ENCODE data around the gene ANKIB1.

ANKIB1 gene

GRCh38 chr7:92260248-92260781 lies 14.5 kb downstream of the ANKIB1 start:
- in situ Hi-C loops (cut with MboI; ENCODE audit: low sequenced_read_pairs) = no loop called here

DNA sequence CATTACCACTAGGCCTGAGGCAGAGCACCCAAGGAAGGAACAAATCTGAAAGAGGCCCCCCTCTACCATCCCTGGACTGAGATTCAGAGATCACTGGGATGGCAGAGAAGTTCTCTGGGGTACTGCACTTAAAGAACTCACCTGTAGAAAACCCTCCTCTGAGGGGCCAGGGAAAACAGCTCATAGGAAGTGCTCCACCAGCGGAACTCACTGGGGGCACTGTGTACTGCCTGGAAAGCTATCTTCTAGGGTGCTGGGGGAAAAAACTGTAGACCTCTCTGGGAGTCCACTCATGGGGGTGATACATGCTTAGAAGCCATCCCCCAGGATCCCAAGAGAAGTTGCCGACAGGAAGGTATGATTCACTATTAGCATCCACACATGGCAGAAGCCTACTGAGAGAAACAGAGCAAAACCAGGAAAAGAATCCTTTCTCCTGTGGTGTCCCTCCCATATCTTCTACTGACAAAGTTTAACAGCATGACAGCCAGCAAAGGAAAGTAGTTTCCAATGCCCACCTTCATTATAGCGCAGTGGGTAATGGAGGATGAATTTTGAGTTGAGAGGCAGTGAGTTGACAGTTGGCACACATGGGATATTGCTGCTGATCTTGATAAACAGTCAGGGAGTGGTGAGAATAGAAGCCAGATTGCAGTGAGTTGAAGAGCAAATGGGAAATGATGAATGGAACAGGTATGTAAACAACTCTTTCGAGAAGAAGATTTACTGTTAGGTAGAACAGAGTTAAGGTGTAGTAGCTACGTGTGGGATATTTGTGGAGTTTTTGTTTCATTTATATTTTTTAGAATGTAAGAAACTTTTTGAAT lies 20.9 kb downstream of the ANKIB1 start:
- in situ Hi-C loops (cut with MboI; ENCODE audit: low sequenced_read_pairs) = no loop called here

DNA sequence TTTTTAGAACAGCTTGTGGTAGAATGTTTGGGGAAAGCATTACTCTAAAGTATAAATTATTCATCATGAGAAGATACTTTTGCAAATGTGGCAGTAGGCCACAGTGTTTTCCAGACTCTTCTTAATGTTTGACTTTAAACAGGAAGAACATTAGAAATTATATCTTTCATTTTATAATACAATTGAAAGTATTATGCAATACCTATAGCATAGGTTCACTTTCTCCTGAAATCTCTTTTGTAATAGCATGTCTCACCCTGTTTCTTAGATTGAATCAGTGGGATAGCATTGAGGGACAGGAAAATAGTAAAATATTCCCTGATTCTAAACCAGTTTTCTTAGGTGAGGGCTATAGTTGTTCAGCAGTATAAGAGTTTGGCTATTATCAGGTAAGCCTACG lies 23.1 kb downstream of the ANKIB1 start:
- in situ Hi-C loops (cut with MboI; ENCODE audit: low sequenced_read_pairs) = no loop called here

DNA sequence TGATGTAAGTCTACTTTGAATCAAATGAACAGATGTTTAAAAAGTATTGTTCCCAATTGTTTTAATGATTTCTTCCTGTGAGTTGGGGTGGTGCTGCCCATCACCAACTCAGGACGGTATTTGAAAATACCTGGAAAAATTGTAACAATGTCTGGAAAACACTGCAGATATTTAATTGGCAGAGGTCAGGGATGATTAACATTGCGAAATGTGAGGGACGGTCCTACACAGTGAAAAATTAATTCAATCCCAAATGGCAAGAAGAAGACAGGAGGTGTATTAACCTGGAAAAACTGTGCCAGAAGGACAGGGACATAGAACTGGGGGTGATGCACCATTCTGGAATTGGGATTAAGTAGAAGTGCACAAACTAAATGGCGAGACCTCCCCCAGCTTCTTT lies 29.6 kb downstream of the ANKIB1 start:
- in situ Hi-C loops (cut with MboI; ENCODE audit: low sequenced_read_pairs) = no loop called here

GRCh38 chr7:92276460-92276864 lies 30.7 kb downstream of the ANKIB1 start:
- in situ Hi-C loops (cut with MboI; ENCODE audit: low sequenced_read_pairs) = no loop called here

- in situ Hi-C loops (cut with MboI; ENCODE audit: low sequenced_read_pairs) = no loop called here
Observed at GRCh38 chr7:92279396-92280031, 33.7 kb downstream of the ANKIB1 start.

GRCh38 chr7:92281031-92281430 lies 35.3 kb downstream of the ANKIB1 start:
- in situ Hi-C loops (cut with MboI; ENCODE audit: low sequenced_read_pairs) = no loop called here

GRCh38 chr7:92282221-92282814 lies 36.5 kb downstream of the ANKIB1 start:
- in situ Hi-C loops (cut with MboI; ENCODE audit: low sequenced_read_pairs) = no loop called here

DNA sequence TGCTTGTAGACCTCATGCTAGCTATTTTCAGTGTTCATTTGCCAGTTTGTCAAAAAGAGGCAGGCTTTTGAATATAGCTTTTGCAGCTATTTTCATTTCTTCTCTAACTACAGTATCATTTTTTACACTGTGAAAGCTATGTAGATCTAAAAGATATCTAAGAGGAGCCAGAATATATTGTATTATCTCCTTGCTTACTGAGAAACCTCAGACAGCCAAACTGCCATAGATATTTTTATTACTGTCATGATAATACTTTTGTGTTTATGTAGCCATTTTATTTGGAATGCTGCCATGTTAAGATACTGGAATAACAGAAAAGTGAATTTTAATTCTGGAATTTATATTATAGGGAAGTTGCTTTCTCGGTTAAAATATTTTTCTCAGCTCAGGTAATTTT lies 37.2 kb downstream of the ANKIB1 start:
- in situ Hi-C loops (cut with MboI; ENCODE audit: low sequenced_read_pairs) = no loop called here

- in situ Hi-C loops (cut with MboI; ENCODE audit: low sequenced_read_pairs) = no loop called here
Observed at GRCh38 chr7:92289321-92289720, 43.5 kb downstream of the ANKIB1 start.

GRCh38 chr7:92292981-92293380 lies 47.2 kb downstream of the ANKIB1 start:
- in situ Hi-C loops (cut with MboI; ENCODE audit: low sequenced_read_pairs) = no loop called here

DNA sequence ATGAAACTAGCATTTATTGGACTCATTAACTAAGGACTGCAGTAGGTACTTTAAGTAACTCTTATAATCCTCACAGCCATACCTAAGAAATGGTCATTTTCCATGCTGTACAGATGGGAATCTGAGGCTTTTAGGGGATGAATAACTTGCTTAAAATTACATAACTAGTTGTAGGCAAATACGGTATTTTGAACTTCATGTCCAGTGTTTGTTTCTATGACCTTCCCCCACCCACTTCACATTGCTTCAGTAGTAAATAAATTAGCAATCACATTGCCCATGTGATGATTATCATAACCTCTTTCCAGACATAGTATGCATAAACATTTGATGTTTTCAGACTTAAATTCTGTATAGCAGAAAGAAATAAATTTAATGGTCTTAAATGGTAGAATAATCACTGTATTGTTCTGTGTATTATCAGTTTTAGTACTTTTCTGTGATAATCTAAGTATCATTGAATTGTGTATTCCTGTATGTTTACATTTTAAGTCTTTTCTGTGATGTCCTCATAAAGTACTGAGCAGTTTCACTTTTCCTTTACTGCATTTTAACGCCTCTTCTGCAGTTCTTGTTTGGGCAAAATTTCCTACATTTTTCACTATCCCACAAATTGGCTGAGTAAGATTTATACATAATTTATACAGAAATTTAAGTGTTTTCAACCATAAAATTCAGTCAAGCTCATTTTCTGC lies 48.3 kb downstream of the ANKIB1 start:
- in situ Hi-C loops (cut with MboI; ENCODE audit: low sequenced_read_pairs) = no loop called here

DNA sequence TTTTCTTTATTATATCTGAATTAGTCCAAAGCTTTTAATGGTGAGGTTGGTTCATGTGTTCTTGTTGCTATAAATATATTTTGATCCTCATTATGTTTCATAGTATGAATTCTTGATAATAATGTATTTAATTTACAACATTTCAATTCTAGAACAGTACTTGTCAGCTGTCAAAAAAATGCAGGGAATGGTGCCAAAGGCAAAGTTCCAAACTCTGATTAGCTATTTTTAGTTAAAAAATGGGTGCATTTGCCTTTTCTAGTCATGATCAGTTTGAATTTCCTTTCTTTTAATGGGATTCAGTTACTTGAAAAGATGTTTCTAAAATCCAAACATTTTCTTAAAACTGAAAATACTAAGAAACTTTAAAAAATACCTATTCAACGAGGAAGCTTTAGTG lies 49.6 kb downstream of the ANKIB1 start:
- in situ Hi-C loops (cut with MboI; ENCODE audit: low sequenced_read_pairs) = no loop called here

- in situ Hi-C loops (cut with MboI; ENCODE audit: low sequenced_read_pairs) = no loop called here
Observed at GRCh38 chr7:92296235-92296634, 50.5 kb downstream of the ANKIB1 start.

DNA sequence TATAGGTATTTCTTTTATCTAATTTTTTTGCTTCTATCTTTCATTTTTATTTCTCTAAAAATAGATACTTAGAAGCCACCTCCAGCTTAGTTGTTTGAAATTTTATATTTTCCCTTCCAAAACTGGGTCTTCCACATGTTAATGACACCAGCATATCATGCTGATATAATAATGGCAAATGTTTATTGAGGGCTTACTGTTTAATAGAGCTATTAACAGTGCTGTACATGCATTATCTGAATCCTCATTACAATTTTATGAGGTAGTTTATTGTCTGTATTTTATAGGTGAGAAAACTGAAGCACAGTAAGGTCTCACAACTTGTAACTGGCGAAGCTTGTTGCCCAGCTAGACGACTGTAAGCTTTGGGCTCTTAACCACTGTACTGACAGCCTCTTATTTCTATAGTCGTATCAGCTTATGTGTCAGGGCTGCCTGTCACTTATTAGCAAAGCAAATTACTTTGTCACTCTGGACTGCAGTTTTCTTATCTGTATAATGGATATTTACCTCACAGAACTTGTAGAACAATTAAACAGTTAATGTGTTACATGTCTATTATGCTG lies 51.2 kb downstream of the ANKIB1 start:
- in situ Hi-C loops (cut with MboI; ENCODE audit: low sequenced_read_pairs) = no loop called here

DNA sequence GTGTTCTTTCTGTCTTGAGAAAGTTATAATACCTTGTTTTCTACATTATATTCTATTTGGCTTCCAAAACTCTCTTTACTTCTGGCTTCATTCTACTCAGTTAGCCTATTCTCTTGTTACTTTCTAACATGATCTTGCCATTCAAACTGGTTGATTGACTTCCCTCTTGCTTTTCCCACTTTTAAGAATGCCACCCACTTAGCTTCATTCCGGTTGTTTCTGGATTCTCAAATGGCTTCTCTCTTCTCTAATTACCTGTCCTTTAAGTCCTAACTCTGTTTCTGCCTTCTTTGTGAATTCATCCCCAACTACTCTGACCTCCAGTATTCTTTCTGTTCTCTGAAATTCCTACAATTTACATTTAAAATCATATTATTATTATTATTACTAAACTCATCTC lies 52.0 kb downstream of the ANKIB1 start:
- in situ Hi-C loops (cut with MboI; ENCODE audit: low sequenced_read_pairs) = no loop called here

- in situ Hi-C loops (cut with MboI; ENCODE audit: low sequenced_read_pairs) = no loop called here
Observed at GRCh38 chr7:92303761-92304160, 58.0 kb downstream of the ANKIB1 start.

DNA sequence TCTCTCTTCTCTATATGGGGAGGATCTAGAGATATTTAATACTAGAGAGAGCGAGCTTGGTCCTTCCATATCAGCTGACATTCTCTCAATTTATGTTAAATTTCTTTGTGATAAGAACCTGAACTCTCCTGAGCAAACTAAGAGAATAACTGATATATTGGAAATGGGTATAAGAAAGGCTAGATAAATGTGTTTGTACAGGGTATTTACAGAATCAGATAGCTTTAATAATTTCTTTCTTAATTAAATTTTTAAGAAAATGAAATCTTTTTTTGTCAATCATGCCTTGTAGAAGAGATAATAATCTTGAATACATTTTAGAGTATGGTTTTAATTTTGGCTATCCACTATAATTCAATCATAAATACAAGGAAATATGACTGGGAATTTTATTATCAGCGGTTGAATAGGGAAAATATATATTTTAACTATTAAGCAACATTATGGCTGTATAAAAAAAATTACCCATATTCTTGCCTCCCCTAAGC lies 58.7 kb downstream of the ANKIB1 start:
- in situ Hi-C loops (cut with MboI; ENCODE audit: low sequenced_read_pairs) = no loop called here

- in situ Hi-C loops (cut with MboI; ENCODE audit: low sequenced_read_pairs) = no loop called here
Observed at GRCh38 chr7:92306153-92306552, 60.4 kb downstream of the ANKIB1 start.

GRCh38 chr7:92313055-92313454 lies 67.3 kb downstream of the ANKIB1 start:
- in situ Hi-C loops (cut with MboI; ENCODE audit: low sequenced_read_pairs) = no loop called here

- in situ Hi-C loops (cut with MboI; ENCODE audit: low sequenced_read_pairs) = no loop called here
Observed at GRCh38 chr7:92319243-92319642, 73.5 kb downstream of the ANKIB1 start.
